ENCODE results near the gene LIMK2. TPM values are rescaled to one million over a fixed set of nuclear protein-coding genes. Genes with fewer than 3 reads are reported as not detected.
A peak's percentile ranks its signal among the peaks of the same experiment; 100 is the strongest.
"Not testable (repeated sequence)": the region's sequence is repeated elsewhere in the genome, so short reads cannot be mapped to it uniquely, and the experiment has no call there.

LIMK2 gene
- 51.1 TPM for total RNA-seq

DNA sequence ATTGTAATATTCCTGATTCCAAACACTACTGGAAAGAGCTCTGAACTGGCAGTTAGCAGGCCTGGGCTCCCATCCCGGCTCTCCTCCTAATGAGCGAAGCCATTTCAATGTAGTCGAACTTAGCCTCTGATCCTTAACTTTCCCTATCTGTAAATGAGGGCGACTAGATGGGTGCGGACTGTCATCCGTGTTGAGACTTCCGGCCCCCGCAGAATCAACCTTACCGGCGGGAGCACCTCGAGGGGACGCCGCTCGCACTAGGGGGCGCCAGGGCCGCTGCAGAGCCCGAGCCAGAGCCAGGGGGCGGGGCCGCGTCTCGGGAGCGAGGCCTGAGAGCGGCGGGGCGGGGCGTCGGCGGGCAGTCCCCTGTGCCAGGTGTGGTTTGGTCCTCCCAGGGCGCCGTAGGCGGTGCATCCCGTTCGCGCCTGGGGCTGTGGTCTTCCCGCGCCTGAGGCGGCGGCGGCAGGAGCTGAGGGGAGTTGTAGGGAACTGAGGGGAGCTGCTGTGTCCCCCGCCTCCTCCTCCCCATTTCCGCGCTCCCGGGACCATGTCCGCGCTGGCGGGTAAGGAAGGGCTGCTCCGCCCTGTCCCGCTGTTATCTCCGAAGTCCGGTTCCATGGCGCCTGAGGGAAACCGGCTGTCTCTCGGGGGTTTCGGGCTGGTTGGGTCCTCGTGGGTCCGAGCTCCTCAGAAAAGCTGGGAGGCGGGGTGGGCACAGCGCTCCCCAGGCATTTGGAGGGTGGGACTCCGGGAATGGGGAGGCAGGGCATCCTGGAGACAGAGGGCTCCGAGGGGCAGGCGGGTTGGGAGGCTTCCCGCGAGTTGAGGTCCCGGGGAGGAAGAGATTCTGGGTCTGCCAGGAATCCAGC is at the start of gene LIMK2:
TSS of gene LIMK2 (plus strand) at position 437 of the 869 bp plus-strand sequence. CDS start at position 548, 111 bp downstream.
- DNase-seq: peak; percentile 95

DNA sequence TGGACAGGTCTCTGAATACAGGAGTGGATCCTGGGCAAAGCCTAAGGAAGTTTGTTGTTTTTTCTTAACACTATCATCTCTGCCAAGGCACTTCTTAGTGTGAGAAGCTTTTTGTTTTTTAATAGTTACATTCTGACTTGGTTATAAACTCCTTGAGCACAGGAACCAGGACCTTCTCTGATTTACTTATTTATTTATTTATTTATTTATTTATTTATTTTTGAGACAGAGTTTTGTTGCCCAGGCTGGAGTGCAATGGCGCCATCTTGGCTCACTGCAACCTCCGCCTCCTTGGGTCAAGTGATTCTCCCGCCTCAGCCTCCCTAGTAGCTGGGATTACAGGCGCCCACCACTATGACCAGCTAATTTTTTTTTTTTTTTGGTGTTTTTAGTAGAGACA is 41.1 kb upstream of the LIMK2 start:
- no peak for DNase-seq

DNA sequence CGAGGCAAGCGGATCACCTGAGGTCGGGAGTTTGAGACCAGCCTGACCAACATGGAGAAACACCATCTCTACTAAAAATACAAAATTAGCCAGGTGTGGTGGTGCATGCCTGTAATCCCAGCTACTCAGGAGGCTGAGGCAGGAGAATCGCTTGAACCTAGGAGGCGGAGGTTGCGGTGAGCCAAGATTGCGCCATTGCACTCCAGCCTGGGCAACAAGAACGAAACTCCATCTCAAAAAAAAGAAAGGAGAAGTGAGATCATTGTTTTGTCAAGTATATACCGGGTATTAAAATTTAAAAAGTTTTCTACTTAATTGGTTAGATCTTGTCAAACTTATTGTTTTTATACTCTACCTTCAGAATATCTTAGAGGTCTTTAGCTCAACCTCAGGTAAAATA is 40.4 kb upstream of the LIMK2 start:
- not testable (repeated sequence) for DNase-seq

DNA sequence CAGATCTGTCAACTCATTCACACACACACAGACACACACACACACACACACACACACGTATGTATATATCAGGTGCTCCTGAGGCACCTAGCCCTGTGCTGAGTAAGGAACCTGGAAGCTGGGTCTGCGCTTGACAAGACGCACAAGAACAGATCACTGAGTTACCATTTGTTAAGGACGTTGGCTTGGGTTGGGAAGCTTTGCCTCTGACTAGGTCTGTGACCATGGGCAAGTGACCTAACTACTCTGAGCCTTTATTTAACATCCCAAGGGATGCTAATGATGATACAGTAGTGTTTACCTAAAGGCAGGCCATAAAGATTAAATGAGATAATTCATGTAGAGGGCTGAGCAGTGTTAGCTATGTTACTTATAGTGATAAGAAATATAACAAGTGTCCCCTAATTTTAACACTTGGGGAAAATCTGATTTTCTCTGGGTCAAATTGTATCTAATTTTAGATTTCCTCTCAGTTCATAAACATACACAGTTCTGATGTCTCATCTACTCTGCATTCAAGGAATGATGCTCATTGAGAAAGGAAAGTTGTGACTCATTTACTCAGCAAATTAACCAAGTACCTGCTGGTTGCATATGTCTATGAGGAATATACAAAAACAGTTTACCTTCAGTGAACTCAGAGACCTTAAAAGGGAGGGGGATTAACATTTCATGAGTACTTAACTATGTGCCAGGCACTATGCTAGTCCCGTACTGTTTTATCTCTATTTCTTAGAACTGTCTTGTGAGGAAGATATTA is 38.5 kb upstream of the LIMK2 start:
- DNase-seq: no peak

DNA sequence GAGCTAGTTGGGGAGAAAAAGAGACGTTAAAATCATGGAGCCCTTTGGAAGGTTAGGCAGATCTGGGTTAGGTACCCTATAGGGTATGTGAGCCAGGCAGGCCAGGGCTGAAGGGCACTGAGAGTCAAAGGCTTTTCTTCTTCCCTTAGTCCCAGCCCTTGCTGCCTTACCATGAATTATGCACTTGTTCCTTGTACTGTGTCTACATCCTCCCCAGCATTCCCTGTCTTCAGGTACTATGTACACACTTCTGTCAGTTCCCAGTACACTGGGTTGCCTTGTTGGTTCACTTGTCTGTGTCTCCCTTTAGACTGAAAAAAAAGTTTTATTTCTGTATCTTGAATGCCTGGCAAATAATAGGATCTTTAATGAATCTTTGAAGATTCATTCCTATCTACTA is 35.2 kb upstream of the LIMK2 start:
- no peak for DNase-seq

DNA sequence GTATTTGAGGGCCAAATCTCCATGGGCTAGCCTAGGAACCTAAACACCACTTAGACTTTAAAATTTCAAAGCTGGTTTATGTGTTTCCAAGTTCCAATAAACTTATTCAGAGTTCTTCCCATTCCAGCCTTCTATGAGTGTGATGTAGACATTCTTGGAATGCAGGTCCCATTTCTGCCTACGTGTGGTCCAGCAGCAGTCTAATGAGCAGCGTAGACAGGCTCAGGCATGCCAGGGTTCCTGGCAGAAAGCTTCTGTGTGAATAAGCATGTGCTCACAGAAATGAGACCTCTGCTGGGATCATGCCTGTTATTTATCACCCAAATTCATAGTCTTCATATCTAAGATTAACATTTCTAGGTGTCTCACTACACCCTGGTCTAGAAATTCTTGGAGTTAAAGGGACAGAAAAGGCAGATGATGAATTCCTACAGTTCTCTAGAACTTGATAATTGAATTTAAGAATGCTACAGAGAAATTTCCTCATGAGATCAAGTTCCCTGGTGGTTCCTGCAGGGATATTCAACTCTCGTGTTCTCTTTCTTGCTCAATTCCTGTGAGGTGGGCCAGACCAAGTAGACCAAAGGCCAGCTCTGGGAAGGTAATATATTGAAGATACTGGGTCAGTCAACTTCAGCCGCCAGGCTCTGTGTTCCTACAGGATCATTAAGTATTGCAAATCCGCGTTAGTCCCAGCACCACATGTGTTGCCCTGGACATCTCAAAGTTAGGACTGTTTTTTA is 34.5 kb upstream of the LIMK2 start:
- DNase-seq: peak; percentile 61

DNA sequence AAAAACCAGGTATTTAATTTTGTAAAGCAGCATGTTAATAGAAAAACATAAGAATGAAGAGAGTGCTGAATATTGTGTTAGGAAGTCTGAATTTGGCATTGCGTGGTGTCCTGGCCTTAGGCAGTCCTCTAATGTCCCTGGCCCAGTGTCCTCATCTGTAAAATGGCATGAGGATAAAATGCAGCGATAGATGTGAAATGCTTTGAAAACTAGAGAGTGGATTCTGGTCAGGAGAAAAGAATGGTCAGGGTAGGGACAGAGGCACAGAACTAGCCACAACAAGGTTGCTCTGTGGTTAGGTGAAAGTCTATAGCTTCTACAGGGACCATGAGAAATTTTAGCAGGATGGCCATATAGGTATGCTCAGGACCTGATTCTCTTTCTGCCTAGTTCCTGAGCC is 33.2 kb upstream of the LIMK2 start:
- DNase-seq: no peak

DNA sequence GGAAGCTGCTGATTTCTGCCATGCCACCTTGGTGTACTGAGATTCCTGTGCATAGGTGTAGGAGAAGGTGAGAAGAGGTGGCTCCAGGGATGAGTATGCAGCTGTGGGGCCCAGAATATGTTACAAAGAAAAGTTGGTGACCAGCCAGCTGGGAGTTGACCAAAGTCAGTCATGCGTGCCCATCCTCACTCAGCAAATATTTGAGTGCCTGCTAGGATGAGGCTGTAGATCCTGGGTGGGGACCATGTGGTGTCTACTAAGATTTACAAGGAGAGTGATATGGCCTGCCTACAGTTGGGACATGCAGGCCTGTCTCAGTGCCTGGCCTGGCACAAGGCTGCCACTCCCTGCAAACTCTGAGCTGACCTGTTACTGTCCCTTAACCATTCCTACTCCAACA is 32.8 kb upstream of the LIMK2 start:
- peak; percentile 69 for DNase-seq

DNA sequence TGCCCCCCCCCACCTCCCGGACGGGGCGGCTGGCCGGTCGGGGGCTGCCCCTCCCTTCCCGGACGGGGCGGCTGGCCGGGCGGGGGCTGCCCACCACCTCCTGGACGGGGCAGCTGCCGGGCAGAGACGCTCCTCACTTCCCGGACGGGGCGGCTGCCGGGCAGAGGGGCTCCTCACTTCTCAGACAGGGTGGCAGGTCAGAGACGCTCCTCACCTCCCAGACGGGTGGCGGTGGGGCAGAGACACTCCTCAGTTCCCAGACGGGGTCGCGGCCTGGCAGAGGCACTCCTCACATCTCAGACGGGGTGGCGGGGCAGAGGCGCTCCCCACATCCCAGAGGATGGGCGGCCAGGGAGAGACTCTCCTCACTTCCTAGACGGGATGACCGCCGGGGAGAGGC is 28.1 kb upstream of the LIMK2 start:
- DNase-seq: no peak

DNA sequence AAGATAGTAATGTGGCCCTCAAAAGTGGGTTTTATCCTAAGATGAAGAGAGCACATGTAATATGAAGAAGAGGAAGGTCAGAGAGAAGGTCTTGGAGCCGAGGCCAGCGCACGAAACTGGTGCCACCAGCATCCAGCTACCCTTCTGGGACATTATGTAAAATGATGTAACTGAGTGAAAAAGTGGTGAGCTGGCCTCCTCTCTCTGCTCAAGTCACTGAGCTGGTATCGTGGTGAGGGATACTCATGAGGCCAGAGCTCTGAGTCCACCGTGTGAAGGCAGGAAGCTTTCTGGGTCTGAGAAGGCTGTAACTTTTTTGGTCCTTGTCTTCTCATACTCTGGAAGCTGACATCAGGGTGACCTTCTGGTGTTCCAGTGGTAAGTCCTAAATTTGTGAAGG is 27.0 kb upstream of the LIMK2 start:
- DNase-seq: no peak

DNA sequence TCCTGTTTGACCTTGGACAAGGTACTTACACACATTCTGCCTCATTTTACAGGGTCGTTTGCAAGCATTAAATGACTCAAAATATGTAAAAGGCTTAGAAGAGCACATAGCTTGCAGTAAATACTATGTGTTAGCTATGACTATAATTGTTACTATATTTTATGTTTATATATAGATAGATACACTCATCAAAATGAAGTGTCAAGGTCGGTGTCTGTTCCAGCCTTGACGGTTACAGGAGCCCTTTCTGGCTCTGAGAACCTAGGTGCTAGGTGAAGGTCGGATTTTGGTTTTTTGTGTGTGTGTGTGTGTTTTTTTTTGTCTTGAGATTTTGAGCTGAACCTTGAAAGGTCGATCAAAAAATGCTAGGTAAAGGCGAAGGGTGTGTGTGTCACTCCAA is 24.5 kb upstream of the LIMK2 start:
- DNase-seq: no peak

DNA sequence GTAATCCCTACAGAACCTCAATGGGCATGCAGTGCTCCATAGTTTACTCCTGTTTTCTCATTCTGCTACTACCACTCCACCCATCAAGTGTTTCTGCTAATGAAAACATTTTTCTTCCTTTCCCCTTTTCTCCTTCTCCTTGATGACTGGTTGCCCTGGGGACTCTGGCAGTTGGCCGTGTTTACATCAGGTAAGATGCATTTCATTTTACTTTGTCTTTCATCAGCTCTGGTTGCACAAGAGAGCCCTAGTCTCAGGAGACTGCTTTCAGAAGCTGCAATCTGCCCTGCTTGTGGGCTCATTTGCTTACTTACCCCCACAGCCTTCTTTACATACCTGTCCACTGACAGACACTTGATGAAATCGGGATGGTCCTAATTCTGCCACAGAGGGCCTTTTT is 19.6 kb upstream of the LIMK2 start:
- DNase-seq: peak; percentile 45

DNA sequence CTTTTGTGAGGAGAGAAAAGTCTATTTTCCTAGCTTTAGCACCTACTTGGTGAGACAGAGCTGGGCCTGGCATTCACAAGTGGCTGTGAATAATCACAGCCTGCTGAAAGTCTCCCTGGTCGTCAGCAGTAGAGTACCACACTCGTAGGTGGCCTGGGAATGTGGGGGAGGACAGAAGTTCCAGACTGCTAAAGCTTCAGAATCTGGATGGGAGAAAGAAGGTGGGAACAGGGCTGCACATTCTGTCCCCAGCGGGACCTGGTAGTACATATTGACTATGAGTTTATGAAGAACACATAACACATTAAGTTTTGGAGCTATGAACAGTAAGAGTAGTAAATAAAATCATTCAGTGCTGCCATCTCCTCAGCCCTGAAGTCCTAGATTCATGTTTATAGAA is 19.0 kb upstream of the LIMK2 start:
- no peak for DNase-seq

DNA sequence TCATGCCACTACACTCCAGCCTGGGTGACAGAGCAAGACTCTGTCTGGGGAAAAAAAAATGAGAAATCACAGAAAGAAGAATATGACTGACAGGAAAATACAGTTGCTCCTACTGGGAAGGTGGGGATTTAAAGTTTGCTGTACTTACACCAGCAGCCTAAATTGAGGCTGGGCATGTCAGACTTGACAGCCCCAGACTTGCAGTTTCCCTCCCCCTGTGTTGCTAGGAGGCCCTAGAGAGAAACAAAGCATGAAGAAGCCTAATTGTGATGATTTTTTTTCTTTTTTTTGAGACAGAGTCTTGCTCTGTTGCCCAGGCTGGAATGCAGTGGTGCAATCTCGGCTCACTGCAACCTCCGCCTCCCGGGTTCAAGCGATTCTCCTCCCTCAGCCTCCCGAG is 17.4 kb upstream of the LIMK2 start:
- DNase-seq: not testable (repeated sequence)

DNA sequence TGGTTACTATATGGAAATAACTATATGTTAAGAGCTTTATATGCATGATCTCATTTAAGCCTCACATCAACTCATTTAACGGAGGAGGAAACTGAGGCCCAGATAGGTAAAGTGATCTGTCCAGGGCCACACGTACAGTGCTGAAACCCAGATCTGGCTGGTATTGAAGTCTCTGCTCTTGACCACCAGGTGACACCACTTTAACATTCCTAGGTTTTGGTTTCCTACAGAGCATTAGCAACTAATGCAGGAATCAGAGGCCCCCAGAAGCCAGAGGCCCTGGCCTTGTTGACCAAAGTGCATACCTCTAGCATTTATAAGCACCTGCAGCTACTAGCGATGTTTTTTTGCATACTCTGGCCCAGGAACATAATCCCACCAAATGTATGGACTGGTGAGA is 12.9 kb upstream of the LIMK2 start:
- DNase-seq: no peak

DNA sequence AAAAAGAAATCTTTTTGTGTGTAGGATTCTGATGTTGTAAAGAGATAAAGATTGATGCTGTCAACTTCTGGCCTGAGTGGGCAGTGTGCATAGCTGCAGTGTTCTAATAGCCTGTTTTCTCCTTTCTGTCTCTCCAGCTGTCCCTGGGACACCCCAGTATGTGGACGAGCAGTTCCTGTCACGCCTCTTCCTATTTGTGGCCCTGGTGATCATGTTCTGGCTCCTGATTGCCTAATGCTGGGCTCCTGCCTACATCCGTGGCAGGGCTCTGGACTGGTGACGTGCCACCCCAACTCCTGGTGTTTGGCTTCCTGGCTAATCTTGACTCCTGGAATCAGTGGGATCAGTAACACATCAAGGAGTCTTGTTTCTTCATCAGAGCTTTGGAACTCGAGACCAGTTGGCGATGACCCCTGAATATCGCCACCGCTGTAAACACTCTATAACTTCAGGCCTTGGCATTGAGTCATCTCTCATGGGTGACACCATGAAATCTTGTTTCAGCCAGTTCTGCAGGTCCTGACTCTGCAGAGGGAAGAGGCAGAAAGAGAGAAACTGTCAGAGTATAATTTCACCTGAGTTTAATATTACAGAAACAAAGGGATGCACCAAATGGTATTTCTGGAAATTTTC is 7.6 kb upstream of the LIMK2 start:
- DNase-seq: not testable (repeated sequence)

DNA sequence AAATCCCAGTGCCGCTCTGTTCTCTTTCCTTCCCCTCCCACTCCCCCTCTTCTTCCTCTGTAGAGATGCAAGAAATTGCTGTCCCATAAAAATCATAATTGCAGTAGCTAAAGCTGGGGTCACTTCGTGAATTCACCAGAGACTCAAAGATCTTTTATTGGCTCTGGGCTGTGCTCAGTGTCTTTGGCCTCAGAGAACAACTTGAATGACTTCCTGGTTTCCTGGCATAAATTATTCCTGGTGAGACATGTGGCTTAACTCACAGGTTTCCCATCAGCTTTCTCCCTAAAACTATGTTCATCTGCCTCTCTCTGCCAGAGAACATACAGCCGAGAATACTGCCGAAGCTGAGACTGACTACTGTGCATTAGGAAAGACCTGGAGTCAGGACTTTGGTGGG is 7.0 kb upstream of the LIMK2 start:
- DNase-seq: not testable (repeated sequence)

DNA sequence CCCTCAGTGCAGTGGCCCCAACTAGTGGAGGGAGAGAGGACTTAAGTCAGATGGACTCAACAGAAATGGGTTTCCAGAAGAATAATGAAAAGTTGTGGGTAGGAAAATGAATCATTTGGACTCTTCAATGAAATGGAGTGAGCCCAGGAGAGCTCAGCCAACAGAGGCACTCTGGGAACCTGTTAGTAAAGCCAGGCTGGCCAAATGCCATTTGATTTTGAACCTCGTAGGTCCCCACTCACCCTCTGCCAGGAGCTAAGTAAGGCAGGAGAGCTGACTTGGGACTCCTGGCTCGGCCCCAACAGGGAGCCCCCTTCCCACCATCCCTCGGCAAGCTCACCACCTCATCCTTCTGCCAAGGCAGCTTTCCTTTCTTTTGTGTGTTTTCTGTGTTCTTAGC is 5.6 kb upstream of the LIMK2 start:
- not testable (repeated sequence) for DNase-seq

DNA sequence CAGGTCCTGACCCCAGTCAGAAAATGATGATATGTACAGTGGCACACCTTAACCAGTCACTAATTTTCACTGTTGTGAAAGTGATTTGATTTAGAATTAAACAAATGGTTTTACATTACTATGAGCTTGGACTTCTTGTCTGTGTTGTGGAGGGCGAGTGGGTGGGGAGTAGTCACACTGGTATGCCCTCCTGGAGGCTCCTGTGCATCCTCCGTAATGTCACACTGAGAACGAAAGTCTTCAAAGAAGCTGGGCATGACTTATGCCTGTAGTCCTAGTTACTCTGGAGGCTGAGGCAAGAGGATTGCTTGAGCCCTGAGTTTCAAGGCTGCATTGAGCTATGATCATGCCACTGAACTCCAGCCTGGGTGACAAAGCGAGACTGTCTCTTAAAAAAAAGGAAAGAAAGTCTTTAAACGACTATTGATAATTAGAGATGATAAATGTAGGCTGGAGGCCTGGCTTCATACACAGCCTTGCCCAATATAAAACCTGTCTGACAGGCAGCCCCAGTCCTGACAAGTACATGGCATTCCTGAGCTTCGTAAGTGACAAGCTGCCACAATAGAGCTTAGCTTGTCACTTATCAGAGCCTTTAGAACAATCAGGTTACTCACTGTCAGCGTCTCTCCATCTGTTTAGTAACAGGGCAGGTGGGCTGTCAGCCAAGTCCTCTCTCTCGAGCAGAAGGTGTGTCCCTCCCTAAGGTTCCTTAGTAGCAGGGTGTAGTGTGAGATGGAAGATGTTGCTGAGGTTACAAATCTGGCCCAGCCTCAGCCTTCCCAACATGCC is 5.0 kb upstream of the LIMK2 start:
- peak; percentile 79 for DNase-seq

DNA sequence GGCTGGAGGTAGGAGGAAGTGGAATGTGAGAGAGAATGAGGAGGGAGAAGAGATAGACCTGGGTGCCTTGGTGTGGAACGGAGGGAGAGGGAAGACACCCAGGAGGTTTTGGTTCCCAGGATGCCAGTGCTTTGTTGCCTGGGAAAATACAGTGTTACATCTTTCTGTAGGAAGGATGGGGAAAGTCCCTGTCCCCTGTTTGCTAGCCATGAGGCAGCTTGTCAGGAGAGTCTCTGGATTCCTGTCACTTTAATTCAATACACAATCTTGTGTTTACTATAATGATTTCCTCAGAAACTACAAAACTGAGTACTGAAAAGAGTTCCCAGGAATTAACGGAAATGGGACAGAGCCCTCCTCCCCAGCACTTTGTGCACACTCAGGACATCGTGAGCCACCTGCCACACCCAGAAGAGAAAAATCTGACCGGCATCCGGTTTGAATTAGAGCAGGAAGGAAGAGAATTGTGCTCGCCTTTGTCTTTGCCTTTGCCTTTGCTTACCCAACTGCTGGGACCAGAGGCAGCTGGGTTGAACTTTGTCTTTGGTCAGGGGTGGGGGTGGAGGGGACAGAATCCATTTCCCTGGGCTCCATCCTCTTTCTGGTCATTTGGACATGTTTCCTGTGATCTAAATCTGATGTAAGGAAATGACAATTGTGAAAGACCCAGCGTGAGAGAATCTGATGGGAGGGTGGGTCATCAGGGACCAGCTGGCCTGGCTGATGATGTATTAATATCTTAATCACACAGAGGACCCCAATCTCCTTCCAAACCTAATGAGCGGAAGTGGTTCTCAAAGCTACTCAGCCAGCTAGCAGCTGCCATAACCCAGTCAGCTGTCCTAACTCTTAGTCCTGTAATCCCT is 1.3 kb upstream of the LIMK2 start:
- DNase-seq: peak; percentile 41

DNA sequence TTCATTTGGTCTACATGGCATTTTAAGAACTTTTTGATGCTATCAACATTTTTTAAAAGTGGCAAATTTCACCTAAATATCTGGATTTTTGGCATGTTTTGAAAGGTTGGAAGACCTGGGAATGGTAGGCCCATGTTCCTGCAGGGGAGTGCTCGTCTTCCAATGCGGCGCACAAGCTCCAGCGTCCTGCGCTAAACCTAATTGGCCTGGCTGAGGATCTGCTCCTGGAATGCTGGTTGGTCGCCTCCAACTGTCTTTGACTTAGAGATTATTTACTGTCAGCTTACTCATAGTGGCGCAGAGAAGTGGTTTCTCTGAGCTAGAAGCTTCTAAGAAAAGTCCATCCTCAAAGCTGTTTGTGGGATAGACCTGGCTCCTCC is 626 bp upstream of the LIMK2 start:
- DNase-seq: no peak

Measured in tongue (tissue), 2 donors.